OCI-LY1 (cell line): ENCODE measurements around the gene HIPK1.

Experiments used
- CTCF ChIP-seq: fragments of 200-600 bp; sonication (generic), shearing (Covaris generic); IDR thresholded peaks from 2 replicates; pipeline ENCODE4 v1.5.1; 2017; ENCODE audit warnings: mild to moderate bottlenecking, antibody characterized with exemption, low read length, moderate library complexity, mixed read lengths
- EZH2 ChIP-seq: fragments of 200-600 bp; sonication (generic), shearing (Covaris generic); IDR thresholded peaks from 2 replicates; pipeline ENCODE4 v1.8.0; 2017; ENCODE audit warnings: borderline replicate concordance, mixed run types, mild to moderate bottlenecking, antibody characterized with exemption, low read length, moderate library complexity, mixed read lengths

- no peak for TF ChIP-seq CTCF
- no peak for TF ChIP-seq EZH2
Observed at GRCh38 chr1:114002492-114003239, 73.5 kb downstream of the HIPK1 start.
